ENCODE measurements around the gene TMEM165. TPM values are rescaled to one million over a fixed set of nuclear protein-coding genes. Genes with fewer than 3 reads are reported as not detected.

Gene TMEM165
- total RNA-seq, 4 donors from 2014 or later: 188 to 357 (median 243) TPM

DNA sequence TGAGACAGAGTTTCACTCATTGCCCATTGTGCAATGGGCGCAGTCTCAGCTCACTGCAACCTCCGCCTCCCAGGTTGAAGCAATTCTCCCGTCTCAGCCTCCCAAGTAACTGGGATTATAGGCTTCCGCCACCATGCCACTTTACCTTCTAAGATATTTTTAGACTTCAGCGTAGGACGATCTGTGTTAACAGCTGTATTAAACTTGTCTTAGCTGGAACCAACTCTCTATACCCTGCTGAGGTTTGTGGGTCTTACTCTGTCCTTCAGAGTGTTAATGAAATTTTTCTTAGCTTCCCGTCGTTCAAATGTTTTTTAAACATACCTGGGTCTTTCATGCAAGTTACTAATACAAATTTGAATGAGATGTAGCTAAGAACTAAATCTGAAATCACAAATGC, 14.7 kb downstream of the TMEM165 start:
- ATAC-seq (ENCODE audit: low FRiP score): no peak
- DNase-seq (ENCODE audit: low spot score): no peak
- TF ChIP-seq, protein P1, sequence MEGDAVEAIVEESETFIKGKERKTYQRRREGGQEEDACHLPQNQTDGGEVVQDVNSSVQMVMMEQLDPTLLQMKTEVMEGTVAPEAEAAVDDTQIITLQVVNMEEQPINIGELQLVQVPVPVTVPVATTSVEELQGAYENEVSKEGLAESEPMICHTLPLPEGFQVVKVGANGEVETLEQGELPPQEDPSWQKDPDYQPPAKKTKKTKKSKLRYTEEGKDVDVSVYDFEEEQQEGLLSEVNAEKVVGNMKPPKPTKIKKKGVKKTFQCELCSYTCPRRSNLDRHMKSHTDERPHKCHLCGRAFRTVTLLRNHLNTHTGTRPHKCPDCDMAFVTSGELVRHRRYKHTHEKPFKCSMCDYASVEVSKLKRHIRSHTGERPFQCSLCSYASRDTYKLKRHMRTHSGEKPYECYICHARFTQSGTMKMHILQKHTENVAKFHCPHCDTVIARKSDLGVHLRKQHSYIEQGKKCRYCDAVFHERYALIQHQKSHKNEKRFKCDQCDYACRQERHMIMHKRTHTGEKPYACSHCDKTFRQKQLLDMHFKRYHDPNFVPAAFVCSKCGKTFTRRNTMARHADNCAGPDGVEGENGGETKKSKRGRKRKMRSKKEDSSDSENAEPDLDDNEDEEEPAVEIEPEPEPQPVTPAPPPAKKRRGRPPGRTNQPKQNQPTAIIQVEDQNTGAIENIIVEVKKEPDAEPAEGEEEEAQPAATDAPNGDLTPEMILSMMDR (IDR thresholded peaks at IDR 0.05): no peak

DNA sequence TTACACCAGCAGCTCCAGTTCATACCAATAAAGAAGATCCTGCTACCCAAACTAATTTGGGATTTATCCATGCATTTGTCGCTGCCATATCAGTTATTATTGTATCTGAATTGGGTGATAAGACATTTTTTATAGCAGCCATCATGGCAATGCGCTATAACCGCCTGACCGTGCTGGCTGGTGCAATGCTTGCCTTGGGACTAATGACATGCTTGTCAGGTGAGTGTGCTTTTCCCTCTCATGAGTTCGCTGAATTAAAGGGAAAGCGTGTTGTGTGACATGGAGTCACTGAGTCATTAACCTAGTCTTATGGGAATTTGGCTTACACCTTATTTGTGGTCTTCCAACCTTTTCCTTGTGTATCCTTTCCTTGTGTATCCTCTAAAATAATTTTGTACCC, 15.9 kb downstream of the TMEM165 start:
- TF ChIP-seq, protein P1 (IDR thresholded peaks at IDR 0.05): no peak
- no peak for ATAC-seq (ENCODE audit: low FRiP score)
- DNase-seq (ENCODE audit: low spot score): no peak

DNA sequence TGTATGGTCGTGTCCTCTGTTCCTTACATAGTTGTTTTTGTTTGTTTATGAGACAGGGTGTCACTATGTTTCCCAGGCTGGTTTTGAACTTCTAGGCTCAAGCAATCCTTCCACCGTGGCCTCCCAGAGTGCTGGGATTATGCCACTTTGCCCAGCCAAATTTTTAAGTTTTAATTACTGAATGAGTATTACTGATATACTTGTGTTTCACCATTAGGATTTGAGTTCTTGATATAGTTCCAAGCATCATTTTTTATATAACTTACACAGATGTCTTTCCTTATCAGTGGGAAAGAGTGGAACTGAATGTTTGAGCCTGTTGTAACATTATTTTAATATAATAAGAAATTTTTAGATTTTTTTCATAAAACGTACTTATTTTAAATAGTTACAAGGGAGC, 20.4 kb downstream of the TMEM165 start:
- DNase-seq (ENCODE audit: low spot score): no peak
- TF ChIP-seq, protein P1 (IDR thresholded peaks at IDR 0.05): no peak
- no peak for ATAC-seq (ENCODE audit: low FRiP score)

DNA sequence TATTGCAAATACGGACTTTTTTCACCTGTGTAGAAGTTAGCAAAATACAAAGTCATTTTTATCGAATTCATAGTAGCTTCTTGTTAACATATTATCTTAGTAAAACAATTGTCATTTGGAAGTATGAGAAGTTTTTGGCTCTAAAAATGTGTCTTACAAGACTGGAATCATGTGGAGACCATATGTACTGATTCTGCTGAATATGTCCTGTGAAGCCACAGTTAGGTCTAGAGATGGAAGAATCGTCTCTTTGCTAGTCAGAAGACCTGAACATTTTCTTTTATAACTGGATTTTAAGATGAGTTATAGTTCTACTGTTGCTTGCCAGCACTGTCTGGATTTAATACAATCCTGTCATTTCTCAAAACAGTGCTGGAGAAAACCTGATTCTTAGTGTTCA, 29.0 kb downstream of the TMEM165 start:
- ATAC-seq (ENCODE audit: low FRiP score): no peak
- no peak for DNase-seq (ENCODE audit: low spot score)
- TF ChIP-seq, protein P1 (IDR thresholded peaks at IDR 0.05): no peak

DNA sequence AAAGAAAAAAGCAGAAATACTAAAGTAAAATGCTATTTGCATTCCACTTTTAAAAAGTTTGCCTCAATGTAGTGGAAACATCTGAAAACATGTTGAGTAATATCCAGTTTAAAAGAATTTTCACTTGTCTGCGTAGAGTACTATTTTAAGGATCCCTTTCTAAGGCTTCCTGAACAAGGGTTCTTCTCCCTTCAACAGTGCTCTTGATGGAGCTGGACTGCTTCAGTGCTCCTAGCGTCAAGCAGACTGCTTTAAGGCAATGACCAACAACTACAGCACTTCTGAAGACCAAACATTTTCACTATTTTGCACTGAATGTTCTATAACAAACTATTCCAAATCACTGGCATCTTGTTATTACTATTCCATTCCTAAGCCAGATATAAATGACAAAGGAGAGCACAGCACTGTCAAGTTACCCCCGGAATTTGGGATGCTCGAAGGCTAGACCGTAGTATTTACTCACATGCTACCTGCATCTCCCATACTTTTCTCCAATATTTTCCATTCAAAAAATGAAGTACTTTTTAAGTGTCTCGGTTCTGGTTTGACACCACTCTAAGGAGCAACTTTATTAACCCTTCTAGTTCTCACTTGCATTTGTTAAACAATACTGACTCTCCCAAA, 36.1 kb downstream of the TMEM165 start:
- no peak for ATAC-seq (ENCODE audit: low FRiP score)
- no peak for DNase-seq (ENCODE audit: low spot score)
- TF ChIP-seq, protein P1 (IDR thresholded peaks at IDR 0.05): no peak

DNA sequence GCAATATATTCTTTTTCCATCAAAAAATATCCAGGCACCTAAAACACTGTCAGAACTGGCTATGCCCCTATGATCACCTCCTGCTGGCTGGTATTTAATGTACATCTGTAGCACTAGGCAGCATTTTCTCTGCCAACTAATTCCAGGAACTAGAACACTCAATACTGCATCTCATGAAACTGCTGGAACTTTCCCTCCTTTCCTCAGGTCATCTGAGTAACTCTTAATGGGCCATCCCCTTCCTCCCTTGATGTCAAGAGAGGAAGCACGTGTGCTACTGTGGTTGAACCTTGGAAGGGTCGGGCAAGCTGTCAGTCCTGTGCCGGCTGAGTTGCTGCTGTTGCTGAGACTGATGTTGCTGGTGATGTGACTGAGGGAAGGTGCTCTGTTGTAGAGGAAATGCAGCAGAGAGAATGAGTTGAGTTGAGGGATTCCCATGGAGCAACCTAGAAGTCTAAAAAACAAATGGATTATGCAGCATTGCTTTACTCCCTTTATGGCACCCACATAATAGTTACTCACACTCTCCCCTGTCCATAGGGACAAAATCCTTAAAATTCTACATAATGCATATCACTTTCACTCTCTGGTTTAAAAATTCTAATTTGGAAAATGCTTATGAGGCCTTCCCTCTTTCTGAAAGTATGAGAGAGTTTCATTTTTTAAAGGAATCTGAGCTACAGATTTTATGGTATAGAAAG, 39.5 kb downstream of the TMEM165 start:
- TF ChIP-seq, protein P1 (IDR thresholded peaks at IDR 0.05): no peak
- no peak for DNase-seq (ENCODE audit: low spot score)
- ATAC-seq (ENCODE audit: low FRiP score): peak; percentile 50

DNA sequence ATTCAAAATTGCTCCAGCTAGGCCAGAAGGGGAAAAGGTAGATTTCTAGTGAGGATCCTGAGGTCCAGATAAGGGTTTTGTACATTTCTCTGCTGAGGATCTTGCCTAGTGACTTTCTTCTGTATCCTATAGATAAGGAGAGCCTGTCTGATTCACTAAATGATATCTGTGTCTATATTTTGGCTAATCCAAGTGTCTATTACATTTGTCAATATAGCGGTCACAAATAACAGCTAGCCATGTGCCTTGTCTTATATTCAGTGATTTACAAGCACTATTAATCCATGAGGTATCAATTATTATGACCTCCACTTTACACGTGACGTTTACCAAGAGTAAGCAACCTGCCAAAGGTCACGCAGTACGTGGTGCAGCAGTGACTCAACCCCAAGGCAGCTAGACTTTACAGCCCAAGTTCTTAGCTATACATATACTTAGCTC, 41.6 kb downstream of the TMEM165 start:
- TF ChIP-seq, protein P1 (IDR thresholded peaks at IDR 0.05): no peak
- DNase-seq (ENCODE audit: low spot score): no peak
- no peak for ATAC-seq (ENCODE audit: low FRiP score)

All from omental fat pad (tissue), 4 donors.